Raji (cell line): ENCODE measurements around the gene SDR42E2.

Experiments
- POLR2A ChIP-seq: IDR thresholded peaks from 2 replicates; pipeline ENCODE4 v1.6.1; 2011; ENCODE audit warnings: low read depth, low read length, control low read depth; ENCODE audit not compliant: insufficient read depth

The SDR42E2 gene

DNA sequence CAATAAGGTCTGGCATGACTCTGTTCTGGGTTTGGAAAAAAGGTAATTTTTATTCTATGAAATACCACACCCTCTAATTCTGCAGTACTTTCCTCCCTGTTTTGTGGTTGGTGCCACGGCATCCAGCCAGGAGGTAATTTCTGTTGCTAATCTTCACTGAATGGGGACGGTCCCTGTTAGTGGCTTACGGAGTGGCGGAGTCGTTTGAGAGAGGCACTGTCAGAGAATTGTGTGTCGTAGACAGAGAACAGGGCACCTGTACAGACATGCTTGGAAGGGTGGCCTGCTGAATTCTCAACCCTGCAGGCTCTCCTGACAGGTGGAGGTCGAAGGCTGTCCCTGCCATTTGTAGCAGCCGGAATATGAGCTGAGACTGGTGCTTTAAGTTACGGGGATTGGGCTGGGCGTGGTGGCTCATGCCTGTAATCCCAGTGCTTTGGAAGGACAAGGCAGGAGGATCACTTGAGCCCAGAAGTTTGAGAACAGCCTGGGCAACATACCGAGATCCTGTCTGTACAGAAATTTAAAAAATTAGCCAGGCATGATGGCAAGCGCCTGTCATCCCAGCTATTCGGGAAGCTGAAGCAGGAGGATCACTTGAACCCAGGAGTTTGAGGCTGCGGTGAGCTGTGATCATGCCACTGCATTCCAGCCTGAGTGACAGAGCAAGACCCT, 77.0 kb downstream of the SDR42E2 start:
- no peak for TF ChIP-seq POLR2A

GRCh38 chr16:22240023-22240710, 77.9 kb downstream of the SDR42E2 start:
- no peak for TF ChIP-seq POLR2A
